GM12891 (cell line): ENCODE measurements around the gene HAT1.

Experiments
- PAX5 ChIP-seq: IDR thresholded peaks from 2 replicates; pipeline ENCODE4 v1.6.1; 2011; ENCODE audit warnings: low read length, moderate library complexity, mild to moderate bottlenecking; ENCODE audit not compliant: insufficient read depth, severe bottlenecking
- POLR2A ChIP-seq: IDR thresholded peaks from 2 replicates; pipeline ENCODE4 v1.6.1; 2011; ENCODE audit warnings: low read depth, low read length, control low read depth
- POLR2AphosphoS5 ChIP-seq: IDR thresholded peaks from 2 replicates; pipeline ENCODE4 v1.6.1; 2011; ENCODE audit warnings: low read depth, low read length, control low read depth
- SPI1 ChIP-seq: IDR thresholded peaks from 2 replicates; pipeline ENCODE4 v1.6.1; 2011; ENCODE audit warnings: low read depth, low read length, control low read depth
- TAF1 ChIP-seq: IDR thresholded peaks from 2 replicates; pipeline ENCODE4 v1.6.1; 2011; ENCODE audit warnings: low read depth, low read length, control low read depth

GRCh38 chr2:171943869-171944268, 21.6 kb downstream of the HAT1 start:
- TF ChIP-seq POLR2A: no peak
- TF ChIP-seq POLR2AphosphoS5: no peak
- no peak for TF ChIP-seq SPI1
- TF ChIP-seq TAF1: no peak
- no peak for TF ChIP-seq PAX5
